ENCODE data around the gene CHMP2B.

DNA sequence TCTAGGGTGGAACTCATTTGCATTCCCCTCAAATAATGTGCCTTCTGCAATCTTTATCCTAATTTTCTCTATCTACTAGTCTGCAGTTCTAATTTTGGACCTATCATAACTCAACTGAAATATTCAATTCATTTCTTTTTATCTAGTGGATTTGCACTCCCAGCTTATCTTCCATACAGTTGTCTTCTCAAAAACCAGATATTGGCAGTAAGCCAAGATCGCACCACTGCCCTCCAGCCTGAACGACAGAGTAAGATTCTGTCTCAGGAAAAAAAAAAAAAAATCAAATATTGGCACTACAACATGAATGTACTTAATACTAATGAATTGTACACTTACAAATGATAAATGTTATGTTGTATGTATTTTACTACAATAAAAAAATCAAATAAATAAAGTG, 18.0 kb upstream of the CHMP2B start:
- TF ChIP-seq, protein P1, sequence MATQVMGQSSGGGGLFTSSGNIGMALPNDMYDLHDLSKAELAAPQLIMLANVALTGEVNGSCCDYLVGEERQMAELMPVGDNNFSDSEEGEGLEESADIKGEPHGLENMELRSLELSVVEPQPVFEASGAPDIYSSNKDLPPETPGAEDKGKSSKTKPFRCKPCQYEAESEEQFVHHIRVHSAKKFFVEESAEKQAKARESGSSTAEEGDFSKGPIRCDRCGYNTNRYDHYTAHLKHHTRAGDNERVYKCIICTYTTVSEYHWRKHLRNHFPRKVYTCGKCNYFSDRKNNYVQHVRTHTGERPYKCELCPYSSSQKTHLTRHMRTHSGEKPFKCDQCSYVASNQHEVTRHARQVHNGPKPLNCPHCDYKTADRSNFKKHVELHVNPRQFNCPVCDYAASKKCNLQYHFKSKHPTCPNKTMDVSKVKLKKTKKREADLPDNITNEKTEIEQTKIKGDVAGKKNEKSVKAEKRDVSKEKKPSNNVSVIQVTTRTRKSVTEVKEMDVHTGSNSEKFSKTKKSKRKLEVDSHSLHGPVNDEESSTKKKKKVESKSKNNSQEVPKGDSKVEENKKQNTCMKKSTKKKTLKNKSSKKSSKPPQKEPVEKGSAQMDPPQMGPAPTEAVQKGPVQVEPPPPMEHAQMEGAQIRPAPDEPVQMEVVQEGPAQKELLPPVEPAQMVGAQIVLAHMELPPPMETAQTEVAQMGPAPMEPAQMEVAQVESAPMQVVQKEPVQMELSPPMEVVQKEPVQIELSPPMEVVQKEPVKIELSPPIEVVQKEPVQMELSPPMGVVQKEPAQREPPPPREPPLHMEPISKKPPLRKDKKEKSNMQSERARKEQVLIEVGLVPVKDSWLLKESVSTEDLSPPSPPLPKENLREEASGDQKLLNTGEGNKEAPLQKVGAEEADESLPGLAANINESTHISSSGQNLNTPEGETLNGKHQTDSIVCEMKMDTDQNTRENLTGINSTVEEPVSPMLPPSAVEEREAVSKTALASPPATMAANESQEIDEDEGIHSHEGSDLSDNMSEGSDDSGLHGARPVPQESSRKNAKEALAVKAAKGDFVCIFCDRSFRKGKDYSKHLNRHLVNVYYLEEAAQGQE (IDR thresholded peaks at IDR 0.05; ENCODE audit: low read depth), result no peak
- TF ChIP-seq ZNF274 (IDR thresholded peaks at IDR 0.05; ENCODE audit: low read depth, low read length) (no peak), EGR1 (IDR thresholded peaks at IDR 0.05; ENCODE audit: low read depth) (no peak), ELF1 (IDR thresholded peaks at IDR 0.05; ENCODE audit: borderline replicate concordance, low read depth) (no peak)
- TF ChIP-seq, protein P2, sequence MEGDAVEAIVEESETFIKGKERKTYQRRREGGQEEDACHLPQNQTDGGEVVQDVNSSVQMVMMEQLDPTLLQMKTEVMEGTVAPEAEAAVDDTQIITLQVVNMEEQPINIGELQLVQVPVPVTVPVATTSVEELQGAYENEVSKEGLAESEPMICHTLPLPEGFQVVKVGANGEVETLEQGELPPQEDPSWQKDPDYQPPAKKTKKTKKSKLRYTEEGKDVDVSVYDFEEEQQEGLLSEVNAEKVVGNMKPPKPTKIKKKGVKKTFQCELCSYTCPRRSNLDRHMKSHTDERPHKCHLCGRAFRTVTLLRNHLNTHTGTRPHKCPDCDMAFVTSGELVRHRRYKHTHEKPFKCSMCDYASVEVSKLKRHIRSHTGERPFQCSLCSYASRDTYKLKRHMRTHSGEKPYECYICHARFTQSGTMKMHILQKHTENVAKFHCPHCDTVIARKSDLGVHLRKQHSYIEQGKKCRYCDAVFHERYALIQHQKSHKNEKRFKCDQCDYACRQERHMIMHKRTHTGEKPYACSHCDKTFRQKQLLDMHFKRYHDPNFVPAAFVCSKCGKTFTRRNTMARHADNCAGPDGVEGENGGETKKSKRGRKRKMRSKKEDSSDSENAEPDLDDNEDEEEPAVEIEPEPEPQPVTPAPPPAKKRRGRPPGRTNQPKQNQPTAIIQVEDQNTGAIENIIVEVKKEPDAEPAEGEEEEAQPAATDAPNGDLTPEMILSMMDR (IDR thresholded peaks at IDR 0.05 in 2 of 3, conservative IDR thresholded peaks at IDR 0.05 in 1 of 3; ENCODE audit: borderline replicate concordance in 1 of 3, insufficient read depth in 1 of 3, low read depth in 2 of 3, low read length in 2 of 3), result no peak

Measured in HCT116 (cell line).